HG03108 (cell line): ENCODE measurements around the gene PSME3.
"Not testable (repeated sequence)": the region's sequence is repeated elsewhere in the genome, so short reads cannot be mapped to it uniquely, and the experiment has no call there.

Source experiments
- ATAC-seq: cut with Tn5 transposase; IDR thresholded peaks from one replicate; pipeline ENCODE4 v1.9.1; 2021; ENCODE audit warnings: moderate library complexity; ENCODE audit not compliant: unreplicated experiment

The PSME3 gene

DNA sequence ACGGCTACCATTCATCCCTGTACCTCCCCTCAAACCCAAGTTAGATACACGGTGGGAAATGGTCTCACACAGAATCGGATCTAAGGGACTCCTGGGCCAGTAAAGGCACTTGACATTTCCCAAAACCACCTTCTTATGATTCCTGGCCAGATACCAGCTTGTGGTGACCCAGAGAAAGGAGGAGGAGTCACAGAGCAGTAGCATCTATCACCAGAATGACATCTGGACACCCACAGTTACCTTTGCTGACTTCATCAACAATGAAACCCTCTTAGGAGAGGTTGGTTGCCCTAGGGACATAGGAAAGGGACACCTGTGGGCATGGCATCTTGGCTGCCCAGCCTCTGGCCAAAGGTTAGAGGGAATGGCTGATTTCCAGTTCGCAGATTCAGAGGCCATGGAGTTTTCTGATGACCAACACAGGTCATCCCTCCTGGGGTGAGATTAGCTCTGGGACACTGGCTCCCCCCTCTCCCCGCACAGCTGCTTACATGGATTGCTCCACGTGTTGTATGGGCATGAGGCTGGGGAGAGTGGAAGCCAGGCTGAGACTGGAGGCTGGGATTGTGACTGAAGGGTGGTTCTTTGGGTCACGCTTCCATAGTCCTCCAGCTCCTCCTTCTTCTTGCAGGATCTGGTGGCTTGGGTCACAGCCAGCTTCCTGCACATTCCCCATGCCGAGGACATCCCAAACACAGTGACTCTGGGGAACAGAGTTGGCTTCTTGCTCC is 16.4 kb downstream of the PSME3 start:
- no peak for ATAC-seq

DNA sequence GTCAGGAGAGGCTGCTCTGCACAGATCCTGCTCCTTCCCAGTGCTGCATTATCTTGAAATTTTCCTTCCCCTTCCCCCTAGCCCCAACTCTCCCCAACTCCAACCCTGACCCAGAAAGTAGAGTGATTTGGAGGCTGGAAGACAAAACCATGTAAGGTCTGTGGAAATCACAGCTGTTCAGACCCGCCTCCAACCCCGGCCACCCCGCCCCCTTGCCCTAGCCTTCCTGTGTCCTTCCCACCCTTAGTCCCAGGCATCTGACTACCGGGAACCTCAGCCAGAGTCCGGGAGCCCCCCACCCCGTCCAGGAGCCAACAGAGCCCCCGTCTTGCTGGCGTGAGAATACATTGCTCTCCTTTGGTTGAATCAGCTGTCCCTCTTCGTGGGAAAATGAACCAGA is 17.8 kb downstream of the PSME3 start, which contains the start of gene AOC3:
TSS of gene AOC3 (plus strand) at position 246 of the 400 bp plus-strand sequence. CDS start at position 391, 145 bp downstream.
- ATAC-seq: no peak

DNA sequence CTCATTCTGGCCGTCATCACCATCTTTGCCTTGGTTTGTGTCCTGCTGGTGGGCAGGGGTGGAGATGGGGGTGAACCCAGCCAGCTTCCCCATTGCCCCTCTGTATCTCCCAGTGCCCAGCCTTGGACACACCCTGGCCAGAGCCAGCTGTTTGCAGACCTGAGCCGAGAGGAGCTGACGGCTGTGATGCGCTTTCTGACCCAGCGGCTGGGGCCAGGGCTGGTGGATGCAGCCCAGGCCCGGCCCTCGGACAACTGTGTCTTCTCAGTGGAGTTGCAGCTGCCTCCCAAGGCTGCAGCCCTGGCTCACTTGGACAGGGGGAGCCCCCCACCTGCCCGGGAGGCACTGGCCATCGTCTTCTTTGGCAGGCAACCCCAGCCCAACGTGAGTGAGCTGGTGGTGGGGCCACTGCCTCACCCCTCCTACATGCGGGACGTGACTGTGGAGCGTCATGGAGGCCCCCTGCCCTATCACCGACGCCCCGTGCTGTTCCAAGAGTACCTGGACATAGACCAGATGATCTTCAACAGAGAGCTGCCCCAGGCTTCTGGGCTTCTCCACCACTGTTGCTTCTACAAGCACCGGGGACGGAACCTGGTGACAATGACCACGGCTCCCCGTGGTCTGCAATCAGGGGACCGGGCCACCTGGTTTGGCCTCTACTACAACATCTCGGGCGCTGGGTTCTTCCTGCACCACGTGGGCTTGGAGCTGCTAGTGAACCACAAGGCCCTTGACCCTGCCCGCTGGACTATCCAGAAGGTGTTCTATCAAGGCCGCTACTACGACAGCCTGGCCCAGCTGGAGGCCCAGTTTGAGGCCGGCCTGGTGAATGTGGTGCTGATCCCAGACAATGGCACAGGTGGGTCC is 18.4 kb downstream of the PSME3 start:
- ATAC-seq: not testable (repeated sequence)

DNA sequence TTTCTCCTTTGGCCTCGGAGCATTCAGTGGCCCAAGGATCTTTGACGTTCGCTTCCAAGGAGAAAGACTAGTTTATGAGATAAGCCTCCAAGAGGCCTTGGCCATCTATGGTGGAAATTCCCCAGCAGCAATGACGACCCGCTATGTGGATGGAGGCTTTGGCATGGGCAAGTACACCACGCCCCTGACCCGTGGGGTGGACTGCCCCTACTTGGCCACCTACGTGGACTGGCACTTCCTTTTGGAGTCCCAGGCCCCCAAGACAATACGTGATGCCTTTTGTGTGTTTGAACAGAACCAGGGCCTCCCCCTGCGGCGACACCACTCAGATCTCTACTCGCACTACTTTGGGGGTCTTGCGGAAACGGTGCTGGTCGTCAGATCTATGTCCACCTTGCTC is 19.2 kb downstream of the PSME3 start:
- no peak for ATAC-seq

DNA sequence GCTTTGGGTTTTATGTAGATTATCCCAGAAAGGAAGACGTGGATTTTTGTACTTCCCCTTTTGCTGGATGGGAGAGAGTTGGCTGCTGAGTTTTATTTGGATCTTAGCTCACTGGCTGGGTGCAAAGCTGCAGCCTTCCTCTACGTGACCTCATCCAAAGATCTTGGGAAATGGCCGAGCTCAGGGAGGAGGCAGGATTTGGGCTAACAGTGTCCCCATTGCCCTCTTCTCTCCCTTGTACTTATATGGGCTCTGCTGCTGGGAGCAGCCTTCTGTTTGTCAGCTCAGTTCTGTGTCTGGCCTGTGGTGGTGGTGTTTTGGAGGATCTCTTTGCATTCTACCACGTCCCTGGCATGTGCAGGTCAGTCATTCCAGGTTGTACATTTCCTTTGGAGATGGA is 19.8 kb downstream of the PSME3 start:
- ATAC-seq: no peak

DNA sequence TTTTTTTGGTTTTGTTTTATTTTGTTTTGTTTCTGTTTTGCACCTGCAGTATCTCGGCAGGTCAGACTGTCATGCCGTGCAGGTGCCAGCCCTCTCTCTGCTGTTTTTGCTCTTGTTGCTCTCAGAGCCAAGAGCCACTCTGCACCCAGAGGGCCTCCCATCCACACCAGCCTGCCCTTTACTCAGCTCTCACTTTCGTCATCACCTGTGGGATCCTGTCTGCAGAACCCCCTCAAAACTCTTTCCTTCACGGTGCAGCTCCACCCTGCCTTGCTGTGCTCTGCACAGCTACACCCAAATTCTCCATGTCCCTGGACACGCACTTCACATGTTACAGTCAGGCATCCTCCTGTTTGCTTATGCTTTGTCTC is 20.4 kb downstream of the PSME3 start:
- ATAC-seq: no peak

DNA sequence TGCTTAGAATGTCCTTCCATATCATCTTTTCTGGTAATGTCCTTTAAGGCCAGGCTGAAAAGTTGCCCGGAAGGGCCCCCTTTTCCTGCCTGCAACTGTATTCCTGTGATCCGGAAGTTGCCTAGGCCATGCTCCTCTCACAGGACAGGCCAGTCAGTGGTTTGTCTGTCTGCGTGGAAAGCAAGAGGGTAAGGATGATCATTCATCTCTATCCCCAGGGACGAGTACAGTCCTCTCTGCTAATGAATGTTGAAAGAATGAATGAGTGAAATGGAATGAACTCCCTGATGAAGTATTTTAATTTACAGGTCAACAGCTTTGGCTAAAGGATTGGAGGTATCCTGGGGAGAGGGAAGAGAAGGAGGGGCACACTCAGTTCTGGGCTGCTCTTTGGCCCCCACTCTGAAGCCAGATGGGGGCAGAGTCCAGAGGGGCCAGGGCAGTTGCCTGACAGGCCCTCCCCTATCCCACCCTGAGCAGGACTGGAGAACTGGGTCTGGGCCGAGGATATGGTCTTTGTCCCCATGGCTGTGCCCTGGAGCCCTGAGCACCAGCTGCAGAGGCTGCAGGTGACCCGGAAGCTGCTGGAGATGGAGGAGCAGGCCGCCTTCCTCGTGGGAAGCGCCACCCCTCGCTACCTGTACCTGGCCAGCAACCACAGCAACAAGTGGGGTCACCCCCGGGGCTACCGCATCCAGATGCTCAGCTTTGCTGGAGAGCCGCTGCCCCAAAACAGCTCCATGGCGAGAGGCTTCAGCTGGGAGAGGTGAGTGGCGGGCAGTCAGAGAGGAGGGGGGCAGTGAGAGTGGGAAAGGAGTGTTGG is 21.0 kb downstream of the PSME3 start:
- no peak for ATAC-seq

DNA sequence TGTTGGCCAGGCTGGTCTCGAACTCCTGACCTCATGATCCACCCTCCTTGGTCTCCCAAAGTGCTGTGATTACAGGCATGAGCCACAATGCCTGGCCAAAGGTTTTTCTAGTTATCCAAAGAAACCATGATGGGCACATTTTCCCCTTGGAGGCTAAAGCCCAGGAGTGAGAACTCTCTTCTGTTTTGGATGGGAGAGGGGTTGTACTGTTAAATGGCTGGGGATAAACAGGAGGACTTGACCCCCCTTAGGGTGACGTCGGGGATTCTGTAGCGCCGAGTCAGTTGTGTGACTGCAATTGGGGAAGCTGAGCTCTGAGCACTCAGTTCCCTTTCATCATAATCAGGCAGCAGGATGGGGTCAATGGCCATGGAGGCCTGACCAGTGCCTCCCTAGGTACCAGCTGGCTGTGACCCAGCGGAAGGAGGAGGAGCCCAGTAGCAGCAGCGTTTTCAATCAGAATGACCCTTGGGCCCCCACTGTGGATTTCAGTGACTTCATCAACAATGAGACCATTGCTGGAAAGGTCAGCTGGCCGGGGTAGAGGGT is 21.9 kb downstream of the PSME3 start:
- no peak for ATAC-seq

DNA sequence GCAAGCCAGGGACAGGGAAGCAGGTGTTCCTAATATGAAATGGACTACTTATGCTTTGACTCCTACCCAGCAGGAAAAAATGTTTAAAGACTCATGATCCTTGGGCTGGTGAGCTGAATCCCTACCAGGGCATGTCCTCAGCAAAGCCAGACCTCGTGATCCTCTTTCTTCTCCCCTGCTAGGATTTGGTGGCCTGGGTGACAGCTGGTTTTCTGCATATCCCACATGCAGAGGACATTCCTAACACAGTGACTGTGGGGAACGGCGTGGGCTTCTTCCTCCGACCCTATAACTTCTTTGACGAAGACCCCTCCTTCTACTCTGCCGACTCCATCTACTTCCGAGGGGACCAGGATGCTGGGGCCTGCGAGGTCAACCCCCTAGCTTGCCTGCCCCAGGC is 22.9 kb downstream of the PSME3 start:
- not testable (repeated sequence) for ATAC-seq

DNA sequence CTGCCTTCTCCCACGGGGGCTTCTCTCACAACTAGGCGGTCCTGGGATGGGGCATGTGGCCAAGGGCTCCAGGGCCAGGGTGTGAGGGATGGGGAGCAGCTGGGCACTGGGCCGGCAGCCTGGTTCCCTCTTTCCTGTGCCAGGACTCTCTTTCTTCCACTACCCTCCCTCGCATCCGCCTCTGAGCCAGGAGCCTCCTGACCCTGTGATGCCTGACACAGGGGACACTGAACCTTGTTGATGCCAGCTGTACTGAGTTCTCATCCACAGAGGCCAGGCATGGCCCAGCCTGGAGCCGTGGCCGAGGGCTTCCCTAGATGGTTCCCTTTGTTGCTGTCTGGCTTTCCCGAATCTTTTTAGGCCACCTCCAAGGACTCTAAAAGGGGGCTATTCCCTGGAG is 23.3 kb downstream of the PSME3 start:
- not testable (repeated sequence) for ATAC-seq

DNA sequence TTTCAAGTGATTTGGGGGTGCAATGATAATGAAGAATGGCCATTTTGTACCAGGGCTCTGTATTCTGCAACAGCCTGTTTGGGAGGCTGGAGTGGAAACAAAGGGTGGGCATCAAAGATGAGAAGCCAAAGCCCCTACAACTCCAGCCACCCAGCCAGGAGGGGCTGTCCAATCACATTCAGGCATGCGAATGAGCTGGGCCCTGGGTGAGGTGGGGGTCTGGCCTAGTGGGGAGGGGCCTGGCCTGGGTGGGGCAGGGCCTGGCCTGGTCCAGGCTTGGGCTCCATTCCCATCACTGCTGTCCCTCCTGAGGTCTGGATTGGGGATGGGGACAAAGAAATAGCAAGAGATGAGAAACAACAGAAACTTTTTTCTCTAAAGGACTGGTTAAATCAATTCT is 24.2 kb downstream of the PSME3 start:
- no peak for ATAC-seq

DNA sequence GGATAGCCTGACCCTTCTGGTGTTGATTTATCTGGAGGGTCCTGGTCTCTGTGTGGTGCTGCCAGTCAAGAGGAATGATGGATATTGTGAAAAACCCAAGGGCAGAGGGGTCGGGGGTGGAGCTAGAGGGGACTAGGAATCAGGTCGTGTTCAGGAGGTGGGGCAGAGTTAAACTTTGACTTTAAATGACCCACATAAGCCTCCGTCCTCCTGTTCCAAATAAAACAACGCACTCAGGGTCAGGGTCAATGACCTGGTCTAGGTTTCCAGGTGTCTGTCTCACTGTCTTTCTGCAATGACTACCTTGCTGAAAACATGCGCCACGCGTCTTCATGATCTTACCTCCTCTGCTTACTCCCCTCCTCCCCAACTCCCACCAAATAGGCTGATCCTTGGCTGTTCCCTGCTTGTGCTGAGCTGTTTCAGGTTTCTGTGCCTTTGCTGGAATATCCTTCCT is 32.5 kb downstream of the PSME3 start:
- no peak for ATAC-seq

DNA sequence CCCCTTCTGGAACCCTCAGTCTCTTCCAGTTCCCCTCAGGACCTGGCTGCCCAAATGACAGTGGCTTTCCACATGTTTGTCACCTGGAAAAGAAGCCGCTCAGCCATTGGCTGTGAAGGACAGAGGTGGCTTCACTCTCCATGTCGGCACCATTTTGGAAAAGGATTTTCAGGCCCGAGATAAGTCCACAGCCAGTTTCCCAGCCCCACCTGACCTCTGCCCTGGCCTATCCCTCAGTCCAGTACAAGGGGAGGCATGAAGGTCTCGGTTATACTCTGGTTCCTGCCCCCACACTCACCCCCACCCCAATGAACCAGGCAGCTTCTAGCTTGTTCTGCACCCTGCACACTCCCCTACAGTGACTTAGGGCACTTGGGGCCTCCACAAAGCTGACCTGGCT is 33.0 kb downstream of the PSME3 start:
- no peak for ATAC-seq

DNA sequence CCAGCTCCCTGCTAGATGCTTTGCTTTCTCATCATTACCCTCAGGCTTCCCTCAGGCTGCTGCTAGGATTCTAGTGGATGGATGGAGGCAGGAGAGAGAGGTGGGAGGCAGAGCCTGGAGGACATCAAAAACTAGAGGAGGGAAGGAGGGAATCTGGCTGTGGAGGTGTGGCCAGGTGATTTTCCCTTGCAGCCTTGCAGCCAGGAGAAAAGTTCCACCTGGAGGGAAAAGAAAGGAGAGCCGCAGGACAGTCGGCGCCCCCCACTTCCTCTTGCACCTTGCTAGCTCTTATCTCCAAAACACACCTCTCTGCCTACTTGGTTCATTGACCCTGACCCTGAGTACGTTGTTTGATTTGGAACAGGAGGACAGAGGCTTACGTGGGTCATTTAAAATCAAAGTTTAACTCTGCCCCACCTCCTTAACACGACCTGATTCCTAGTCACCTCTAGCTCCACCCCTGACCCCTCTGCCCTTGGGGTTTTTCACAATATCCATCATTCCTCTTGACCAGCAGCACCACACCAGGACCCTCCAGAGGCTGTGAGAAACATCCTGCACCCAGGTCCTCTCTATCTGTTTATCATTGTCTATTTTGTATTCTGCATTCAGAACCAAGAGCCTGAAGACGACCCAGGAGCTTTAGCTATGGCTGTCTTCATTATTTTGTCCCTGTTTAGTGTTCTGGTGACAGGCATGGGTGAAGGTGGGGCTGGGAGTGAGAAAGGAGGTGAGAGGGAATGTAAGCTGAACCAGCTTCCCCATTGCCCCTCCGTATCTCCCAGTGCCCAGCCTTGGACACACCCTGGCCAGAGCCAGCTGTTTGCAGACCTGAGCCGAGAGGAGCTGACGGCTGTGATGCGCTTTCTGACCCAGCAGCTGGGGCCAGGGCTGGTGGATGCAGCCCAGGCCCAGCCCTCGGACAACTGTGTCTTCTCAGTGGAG is 33.7 kb downstream of the PSME3 start:
- ATAC-seq: no peak

DNA sequence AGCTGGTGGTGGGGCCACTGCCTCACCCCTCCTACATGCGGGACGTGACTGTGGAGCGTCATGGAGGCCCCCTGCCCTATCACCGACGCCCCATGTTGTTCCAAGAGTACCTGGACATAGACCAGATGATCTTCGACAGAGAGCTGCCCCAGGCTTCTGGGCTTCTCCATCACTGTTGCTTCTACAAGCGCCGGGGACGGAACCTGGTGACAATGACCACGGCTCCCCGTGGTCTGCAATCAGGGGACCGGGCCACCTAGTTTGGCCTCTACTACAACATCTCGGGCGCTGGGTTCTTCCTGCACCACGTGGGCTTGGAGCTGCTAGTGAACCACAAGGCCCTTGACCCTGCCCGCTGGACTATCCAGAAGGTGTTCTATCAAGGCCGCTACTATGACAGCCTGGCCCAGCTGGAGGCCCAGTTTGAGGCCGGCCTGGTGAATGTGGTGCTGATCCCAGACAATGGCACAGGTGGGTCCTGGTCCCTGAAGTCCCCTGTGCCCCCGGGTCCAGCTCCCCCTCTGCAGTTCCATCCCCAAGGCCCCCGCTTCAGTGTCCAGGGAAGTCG is 34.6 kb downstream of the PSME3 start:
- ATAC-seq: not testable (repeated sequence)

DNA sequence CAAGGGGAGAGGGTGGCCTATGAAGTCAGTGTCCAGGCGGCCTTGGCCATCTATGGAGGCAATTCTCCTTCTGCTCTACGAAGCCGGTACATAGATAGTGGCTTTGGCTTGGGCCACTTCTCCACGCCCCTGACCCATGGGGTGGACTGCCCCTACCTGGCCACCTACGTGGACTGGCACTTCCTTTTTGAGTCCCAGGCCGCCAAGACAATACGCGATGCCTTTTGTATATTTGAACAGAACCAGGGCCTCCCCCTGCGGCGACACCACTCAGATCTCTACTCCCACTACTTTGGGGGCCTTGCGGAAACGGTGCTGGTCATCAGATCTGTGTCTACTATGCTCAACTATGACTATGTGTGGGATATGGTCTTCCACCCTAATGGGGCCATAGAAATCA is 35.1 kb downstream of the PSME3 start:
- no peak for ATAC-seq

DNA sequence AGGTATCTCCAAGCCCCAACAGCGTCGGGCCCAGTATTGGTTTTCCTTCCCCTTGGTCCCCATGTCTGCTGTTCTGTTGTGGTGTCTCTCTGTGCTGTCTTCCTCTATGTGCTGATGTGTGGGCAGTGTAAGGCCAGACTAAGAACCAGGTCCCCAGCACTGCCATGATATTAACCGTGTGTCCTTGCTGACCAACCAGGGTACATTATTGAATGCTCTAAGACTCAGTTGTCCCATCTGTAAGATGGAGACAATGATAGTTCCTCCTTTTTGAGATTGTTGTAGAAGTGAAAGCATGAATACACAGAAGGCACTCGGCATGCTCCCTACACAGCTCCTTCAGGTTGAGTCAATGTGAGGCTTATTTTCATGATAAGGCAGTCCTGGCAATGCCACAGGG is 38.5 kb downstream of the PSME3 start:
- no peak for ATAC-seq

DNA sequence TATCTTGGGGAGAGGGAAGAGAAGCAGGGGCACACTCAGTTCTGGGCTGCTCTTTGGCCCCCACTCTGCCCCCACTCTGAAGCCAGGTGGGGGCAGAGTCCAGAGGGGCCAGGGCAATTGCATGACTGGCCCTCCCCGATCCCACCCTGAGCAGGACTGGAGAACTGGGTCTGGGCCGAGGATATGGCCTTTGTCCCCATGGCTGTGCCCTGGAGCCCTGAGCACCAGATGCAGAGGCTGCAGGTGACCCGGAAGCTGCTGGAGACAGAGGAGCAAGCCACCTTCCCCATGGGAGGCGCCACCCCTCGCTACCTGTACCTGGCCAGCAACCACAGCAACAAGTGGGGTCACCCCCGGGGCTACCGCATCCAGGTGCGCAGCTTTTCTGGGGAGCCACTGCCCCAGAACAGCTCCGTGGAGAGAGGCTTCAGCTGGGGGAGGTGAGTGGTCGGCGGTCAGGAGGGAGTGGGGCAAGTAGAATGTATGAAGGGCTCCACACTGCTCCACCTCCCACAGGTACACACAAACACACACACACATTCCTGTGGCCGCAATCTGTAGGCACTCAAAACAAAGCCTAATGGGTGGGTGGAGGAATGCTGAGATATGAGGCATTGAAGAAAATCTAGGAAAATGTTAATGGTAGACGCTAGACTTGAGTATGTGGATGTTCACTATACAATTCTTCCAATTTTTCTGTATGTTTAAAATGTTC is 39.2 kb downstream of the PSME3 start:
- no peak for ATAC-seq

DNA sequence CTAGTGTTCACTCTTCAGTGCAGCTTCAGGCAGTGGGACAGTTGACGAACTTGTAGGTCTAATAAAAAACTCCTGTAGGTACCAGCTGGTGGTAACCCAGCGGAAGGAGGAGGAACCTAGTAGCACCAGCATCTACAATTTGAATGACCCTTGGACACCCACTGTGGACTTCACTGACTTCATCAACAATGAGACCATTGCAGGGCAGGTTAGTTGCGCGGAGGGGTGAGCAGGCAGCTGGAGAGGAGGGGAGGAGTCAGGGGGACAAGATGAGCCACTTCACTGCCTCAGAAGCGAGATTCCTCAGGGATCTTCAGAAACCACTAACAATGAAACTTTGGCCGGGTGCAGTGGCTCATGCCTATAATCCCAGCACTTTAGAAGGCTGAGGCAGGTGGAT is 40.1 kb downstream of the PSME3 start:
- ATAC-seq: no peak
